ENCODE data around the gene ABCC1. TPM values are rescaled to one million over a fixed set of nuclear protein-coding genes. Genes with fewer than 3 reads are reported as not detected.

The ABCC1 gene
- total and polyA plus RNA-seq, 2 of the 8 experiments (the other 6 are each of a cell fraction or from before 2014, with no cell fraction given), result 42.6 to 66.8 TPM

DNA sequence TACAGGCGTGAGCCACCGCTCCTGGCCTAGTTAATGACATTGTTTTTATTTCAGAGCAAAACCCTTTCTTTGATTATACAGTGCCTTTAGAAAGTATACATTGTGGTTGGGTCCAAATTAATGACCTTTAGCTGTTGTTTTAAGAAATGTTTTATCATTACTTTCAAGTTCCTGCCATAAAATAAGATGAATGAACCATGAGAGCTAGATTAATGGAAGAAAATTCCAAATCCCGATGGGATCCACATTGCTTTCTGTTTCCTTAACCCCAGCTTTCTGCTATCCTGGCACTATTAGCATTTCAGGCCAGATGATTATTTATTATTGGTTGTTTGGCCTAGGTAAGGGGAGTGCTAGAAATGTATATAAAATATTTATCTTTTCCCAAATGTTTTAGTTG lies 131.7 kb downstream of the ABCC1 start:
- Histone ChIP-seq H3K18ac (ENCODE audit: extremely low read depth, low read length) (no peak overlapping the region), H3K4ac (replicated peaks; ENCODE audit: insufficient read length, low read depth, low read length) (no peak overlapping the region), H4K8ac (ENCODE audit: extremely low read depth, insufficient read depth, low read length) (no peak overlapping the region), H4K91ac (replicated peaks; ENCODE audit: insufficient read length, low read length) (no peak overlapping the region), H3K27ac (ENCODE audit: low read depth, low read length) (no peak overlapping the region), H3K27me3 (replicated peaks in 1 of 4; ENCODE audit: control insufficient read depth in 3 of 4, extremely low read depth in 1 of 4, insufficient read depth in 3 of 4, low read length in 3 of 4) (no peaks in the 10 kb centered on the region), H2BK15ac (ENCODE audit: low read length) (no peak overlapping the region), H2AK5ac (ENCODE audit: low read depth, low read length) (no peak overlapping the region), H3K9ac (replicated peaks in 1 of 4; ENCODE audit: extremely low read depth in 1 of 4, low read depth in 3 of 4, low read length in 3 of 4) (no peak overlapping the region), H2BK120ac (replicated peaks; ENCODE audit: low read depth, low read length) (no peak overlapping the region), H4K5ac (ENCODE audit: insufficient read length, low read depth, low read length) (no peak overlapping the region), H2AFZ (ENCODE audit: low read length) (no peak overlapping the region), H2BK12ac (ENCODE audit: low read depth, low read length) (no peak overlapping the region), H4K20me1 (replicated peaks in 1 of 2; ENCODE audit: control insufficient read depth in 1 of 2, insufficient read depth in 2 of 2, low read length in 2 of 2) (peaks cover 2 to 4% of the 10 kb centered on the region in 2 experiments), H3K4me1 (replicated peaks in 1 of 4; ENCODE audit: control insufficient read depth in 3 of 4, insufficient read depth in 4 of 4, low read length in 3 of 4) (no peaks in the 10 kb centered on the region), H3K23ac (ENCODE audit: insufficient read length) (no peak overlapping the region), H2BK5ac (ENCODE audit: low read depth, low read length) (no peak overlapping the region), H3K4me3 (ENCODE audit: extremely low read depth in 1 of 4, insufficient read depth in 2 of 4, low read depth in 3 of 4, low read length in 4 of 4) (no peak overlapping the region), H3K79me2 (ENCODE audit: control insufficient read depth in 1 of 2, insufficient read depth in 2 of 2, low read length in 2 of 2) (no peaks in the 10 kb centered on the region), H2BK20ac (ENCODE audit: low read length) (no peak overlapping the region), H3K14ac (ENCODE audit: insufficient read length) (no peak overlapping the region), H3K36me3 (ENCODE audit: control insufficient read depth in 2 of 4, insufficient read depth in 4 of 4, low read length in 3 of 4) (peaks cover 28 to 61% (median 49%) of the 10 kb centered on the region in 4 experiments), H3K9me3 (ENCODE audit: insufficient read depth in 2 of 2, low read depth in 1 of 2, low read length in 1 of 2) (peaks cover 0 to 7% of the 10 kb centered on the region in 2 experiments; a peak in 3 of 4 replicates), H3K79me1 (ENCODE audit: low read depth, low read length) (no peaks in the 10 kb centered on the region; the same call in 1 of the 2 replicates), H3K56ac (replicated peaks; ENCODE audit: insufficient read length, low read depth, low read length) (no peak overlapping the region), H3K23me2 (ENCODE audit: low read depth, low read length) (no peaks in the 10 kb centered on the region), H3K4me2 (ENCODE audit: insufficient read depth in 1 of 2, low read depth in 2 of 2, low read length in 2 of 2) (no peak overlapping the region)
- ChIA-PET POLR2A (ENCODE audit: partially characterized antibody) (interaction anchor here (1.2 kb wide), 1 partner anchor 9 kb away, joined by 4 read pairs; no protein-coding TSS in a partner anchor), CTCF (ENCODE audit: partially characterized antibody) (no interaction called here)
- TF ChIP-seq KDM1A (IDR thresholded peaks at IDR 0.05; ENCODE audit: borderline replicate concordance, low read length) (no peak), CBX5 (IDR thresholded peaks at IDR 0.05; ENCODE audit: low read depth, low read length) (no peak), CHD2 (IDR thresholded peaks at IDR 0.05; ENCODE audit: low read length) (no peak), JUN (IDR thresholded peaks at IDR 0.05; ENCODE audit: low read depth, low read length) (no peak), NANOG (IDR thresholded peaks at IDR 0.05; ENCODE audit: insufficient read depth, low read depth, low read length, poor library complexity, severe bottlenecking) (no peak), SAP30 (IDR thresholded peaks at IDR 0.05; ENCODE audit: insufficient read depth, insufficient replicate concordance, low read length) (no peak), PHF8 (conservative IDR thresholded peaks at IDR 0.05; ENCODE audit: low read depth, low read length) (no peak), TAF1 (IDR thresholded peaks at IDR 0.05; ENCODE audit: low read depth, low read length) (no peak), KDM5A (IDR thresholded peaks at IDR 0.05; ENCODE audit: low read length) (no peak), EP300 (IDR thresholded peaks at IDR 0.05; ENCODE audit: borderline replicate concordance in 1 of 2, low read depth in 2 of 2, low read length in 2 of 2) (no peak), CEBPB (IDR thresholded peaks at IDR 0.05; ENCODE audit: low read depth, low read length) (no peak), EZH2 (IDR thresholded peaks at IDR 0.05; ENCODE audit: low read depth, low read length, severe bottlenecking) (no peak)
- FAIRE-seq (no peak), DNase-seq (ENCODE audit: low read depth in 1 of 2, low spot score in 2 of 2) (no peak)
- 92% methylated on average over 3 of the region's 3 CpGs; no CpG with 5 or more reads in 1 of the 2 experiments for WGBS, 2 experiments (ENCODE audit: extremely low coverage in 1 of 2, insufficient coverage in 1 of 2, insufficient read length in 1 of 2, insufficient replicate concordance in 2 of 2, low coverage in 1 of 2, low lambda C conversion rate in 2 of 2, missing lambda C conversion rate in 1 of 2)
